Skeletal muscle cell (primary cell): ENCODE results near the gene HENMT1.
"Not testable (repeated sequence)": the region's sequence is repeated elsewhere in the genome, so short reads cannot be mapped to it uniquely, and the experiment has no call there.

Experiments
- DNase-seq: peaks from one replicate; pipeline ENCODE4 v3.0.0-alpha.2; 2010; ENCODE audit warnings: low read depth
- H3K4me3 ChIP-seq: 2 replicates; pipeline ENCODE4 v1.5.1; 2011; ENCODE audit warnings: low read depth, mild to moderate bottlenecking, control low read depth, low read length, moderate library complexity

Gene HENMT1

DNA sequence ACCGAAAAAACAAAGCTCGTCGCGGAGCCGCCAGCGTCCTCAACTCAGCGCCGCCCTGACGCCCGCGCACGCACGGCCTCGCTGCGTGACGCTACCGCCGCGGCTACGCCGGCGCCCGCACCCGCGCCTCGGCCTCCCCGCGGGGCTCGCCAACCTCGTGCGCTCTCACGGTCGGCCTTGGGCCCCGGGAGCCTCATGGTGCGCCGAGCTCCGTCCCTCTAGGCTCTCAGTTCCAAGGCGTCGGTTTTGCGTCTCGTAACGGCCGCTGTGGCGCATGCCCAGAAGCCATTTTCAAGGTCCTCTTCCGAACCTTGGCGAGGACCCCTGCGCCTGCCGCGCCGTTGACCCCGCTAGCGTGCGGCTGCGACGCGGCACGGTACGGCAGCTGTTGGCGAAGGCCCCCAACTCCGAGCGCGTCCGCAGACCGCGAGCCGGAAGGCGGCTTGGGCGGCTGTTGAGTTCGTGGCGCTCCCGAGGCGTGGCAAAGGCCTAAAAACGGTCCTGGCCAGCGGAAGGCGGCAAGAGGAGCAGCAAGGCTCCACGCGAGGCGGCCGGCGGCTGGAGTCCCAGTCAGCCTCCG is at the start of gene HENMT1:
Gene HENMT1, minus strand, starts transcription at position 64 of the 580 bp plus-strand sequence. CDS start 1,209 bp downstream, outside the sequence.
- H3K4me3 ChIP-seq, result peak within 1 kb of the TSS; percentile 53
- peak; percentile 21 for DNase-seq

DNA sequence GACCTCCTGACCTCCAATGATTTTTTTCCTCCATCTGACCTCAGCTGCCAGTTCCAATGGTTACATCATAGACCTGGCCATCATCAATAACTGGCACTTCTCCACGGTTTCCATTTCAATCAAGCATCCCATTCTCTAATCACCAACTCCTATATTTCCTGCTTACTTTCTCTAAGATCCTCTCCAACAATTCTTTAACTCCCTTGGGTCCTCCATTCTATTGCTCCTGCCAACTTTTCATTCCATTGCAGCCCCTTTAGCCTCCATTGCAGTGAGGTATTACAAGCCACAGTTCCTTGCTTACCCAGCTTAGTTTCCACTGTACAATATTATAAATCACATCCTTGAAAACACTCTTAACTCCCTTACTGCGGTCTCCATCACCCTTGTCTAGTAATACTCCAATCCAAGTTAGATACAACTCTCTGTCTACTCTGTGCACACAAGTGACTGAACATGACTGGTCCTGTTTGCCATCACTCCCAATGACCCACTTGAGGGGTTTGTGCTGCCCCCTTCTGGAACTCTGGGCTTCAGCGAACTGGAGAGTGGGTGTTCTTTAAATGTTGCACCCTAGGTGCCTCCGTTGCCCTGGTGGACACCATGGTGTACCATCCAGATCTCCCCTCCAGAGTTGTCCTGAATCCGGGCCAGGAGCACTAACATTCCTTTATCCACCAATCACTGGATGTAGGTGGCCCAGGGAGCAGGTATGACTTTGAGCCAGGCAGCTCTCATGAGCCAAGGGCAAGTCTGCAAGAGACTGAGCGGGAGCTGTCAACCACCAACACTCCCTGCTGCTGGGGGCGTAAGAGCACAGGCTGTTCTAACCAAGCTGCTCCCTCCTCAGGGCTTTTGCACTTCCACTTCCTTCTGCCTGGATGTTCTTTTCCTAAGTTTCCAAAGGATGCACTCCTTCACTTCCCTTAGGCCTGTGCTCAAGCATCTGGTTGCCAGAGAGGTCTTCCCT is 48.1 kb upstream of the HENMT1 start:
- peak; percentile 67 for DNase-seq
- H3K4me3 ChIP-seq, result no peak overlapping the region

DNA sequence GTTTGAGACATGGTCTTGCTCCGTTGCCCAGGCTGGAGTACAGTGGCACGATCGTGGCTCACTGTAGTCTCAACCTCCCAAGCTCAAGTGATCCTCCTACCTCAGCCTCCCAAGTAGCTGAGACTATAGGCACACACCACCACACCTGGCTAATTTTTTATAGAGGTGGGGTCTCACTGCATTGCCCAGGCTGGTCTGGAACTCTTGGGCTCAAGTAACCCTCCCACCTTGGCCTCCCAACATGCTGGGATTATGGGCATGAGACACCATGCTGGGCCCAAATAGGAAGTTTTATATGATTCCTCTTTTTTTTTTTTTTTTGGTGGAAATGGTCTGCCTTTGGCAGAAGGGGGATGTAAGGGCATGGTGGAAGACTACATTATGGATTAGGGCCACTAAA is 45.8 kb upstream of the HENMT1 start:
- DNase-seq, result no peak
- no peak overlapping the region for H3K4me3 ChIP-seq

DNA sequence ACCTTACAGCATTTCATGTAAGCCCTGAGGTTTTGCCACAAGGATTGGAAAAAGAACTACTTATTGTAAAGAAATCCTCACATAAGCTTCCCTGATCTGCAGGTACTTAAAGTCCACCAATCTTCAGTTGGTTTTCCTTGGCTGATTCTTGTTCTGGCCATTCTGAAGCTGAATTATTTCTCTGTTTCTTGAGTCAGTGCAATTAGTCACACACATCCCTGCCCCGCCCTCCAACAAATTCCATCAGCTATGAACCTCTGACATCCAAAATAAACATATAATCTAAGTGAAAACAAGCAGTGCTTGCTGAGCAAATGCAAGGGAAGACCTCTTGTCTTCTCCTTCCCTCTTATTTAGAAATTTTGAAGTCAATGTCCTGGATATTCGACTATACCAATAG is 43.6 kb upstream of the HENMT1 start:
- no peak overlapping the region for H3K4me3 ChIP-seq
- peak; percentile 63 for DNase-seq

DNA sequence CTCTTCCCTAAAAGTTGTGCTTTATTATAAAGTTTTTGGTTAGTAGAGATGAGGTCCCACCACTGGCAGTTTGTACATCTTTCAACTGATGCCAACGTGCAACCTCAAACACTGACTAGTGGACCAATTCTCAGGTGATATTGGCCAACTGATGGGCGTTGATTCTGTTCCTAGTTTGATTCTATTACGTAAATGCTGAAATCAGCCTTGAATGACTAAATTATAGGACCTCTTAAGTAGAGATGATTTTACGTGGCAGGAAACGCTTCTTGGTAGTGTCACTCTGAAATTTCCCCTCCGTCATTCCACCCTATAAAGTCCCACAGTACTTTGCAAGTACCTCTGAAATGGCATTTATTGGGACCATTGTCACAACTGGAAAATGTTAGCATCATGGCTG is 43.0 kb upstream of the HENMT1 start:
- no peak for DNase-seq
- H3K4me3 ChIP-seq, result no peak overlapping the region

DNA sequence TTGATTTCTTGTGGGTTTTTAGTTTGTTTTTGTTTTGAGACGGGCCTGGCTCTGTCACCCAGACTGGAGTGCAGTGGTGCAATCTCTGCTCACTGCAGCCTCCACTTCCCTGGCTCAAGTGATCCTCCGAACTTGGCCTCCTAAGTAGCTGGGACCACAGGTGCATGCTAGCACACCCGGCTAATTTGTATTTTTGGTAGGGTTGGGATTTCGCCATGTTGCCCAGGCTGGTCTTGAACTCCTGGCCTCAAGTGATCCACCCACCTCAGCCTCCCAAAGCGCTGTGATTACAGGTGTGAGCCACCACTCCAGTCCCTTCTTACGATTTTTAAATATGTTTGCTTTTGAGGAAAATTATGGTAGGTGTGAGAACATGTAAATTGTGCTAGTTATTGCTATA is 41.2 kb upstream of the HENMT1 start:
- H3K4me3 ChIP-seq, DNase-seq: not testable (repeated sequence)

DNA sequence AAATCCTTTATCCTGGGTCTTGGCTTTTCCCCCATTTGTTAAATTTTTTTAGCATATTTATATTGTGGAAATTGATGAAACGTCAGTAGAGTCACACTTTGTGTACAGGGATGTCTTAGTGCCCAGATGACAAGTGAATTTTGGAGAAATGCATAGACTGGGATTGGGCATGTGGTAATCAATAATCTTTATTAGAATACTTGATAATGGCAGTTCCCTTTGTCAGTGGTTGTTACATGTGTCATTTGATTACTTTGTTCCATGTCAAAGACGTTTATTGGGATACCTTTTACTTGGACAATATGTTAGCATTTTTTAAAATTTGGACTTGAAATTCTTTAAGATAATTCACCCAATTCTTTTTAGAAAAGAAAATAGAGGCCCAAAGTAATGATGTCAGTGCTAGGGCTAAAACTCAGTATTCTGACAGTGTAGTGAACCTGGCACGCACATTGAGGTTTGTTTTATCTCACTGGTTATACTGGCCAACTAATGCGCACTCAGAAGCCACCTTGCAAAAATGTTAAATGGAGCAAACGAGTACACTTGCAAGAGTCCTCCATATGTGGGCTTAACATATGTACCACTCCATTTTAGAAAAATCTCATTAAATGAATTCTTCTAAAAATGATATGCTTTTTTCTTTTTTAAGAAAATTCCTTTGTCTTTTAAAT is 40.4 kb upstream of the HENMT1 start:
- no peak for DNase-seq
- no peak overlapping the region for H3K4me3 ChIP-seq

DNA sequence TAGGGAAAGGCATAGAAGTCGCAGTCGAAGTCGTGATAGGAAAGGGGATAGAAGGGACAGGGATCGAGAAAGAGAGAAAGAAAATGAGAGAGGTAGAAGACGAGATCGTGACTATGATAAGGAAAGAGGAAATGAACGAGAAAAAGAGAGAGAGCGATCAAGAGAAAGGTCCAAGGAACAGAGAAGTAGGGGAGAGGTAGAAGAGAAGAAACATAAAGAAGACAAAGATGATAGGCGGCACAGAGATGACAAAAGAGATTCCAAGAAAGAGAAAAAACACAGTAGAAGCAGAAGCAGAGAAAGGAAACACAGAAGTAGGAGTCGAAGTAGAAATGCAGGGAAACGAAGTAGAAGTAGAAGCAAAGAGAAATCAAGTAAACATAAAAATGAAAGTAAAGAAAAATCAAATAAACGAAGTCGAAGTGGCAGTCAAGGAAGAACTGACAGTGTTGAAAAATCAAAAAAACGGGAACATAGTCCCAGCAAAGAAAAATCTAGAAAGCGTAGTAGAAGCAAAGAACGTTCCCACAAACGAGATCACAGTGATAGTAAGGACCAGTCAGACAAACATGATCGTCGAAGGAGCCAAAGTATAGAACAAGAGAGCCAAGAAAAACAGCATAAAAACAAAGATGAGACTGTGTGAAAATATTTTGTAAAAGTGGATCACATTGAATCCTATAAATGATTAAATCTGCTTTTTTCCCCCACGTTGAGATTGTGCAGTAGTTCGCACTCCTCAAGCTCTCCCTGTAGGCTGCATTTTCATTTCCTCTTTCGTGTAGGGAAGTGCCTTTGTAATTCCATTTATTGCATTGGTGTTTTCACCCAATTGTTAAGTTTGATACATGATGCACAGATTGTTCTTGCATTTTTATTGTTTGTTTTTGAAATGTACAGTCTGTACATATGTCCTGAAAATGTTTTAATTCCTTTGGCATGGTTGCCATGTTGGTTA is 38.8 kb upstream of the HENMT1 start:
- no peak for DNase-seq
- H3K4me3 ChIP-seq, result no peak overlapping the region

DNA sequence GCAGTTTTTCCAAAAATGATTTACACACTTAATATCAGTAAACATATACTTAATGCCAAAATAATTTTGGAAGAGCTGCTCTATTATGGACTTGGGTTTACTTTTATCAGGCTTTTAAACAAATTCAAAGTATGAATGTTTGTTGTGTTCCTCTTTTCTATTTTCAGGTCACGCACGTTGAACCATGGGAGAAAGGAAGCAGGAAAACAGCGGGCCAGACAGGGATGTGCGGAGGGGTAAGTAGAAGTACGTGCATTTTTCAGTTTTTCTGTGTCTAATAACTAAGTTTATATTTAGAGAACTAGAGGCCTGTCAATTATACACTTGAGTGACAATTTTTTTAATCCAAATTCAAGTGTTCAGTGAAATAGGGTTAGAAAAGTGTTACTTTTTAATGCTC is 34.6 kb upstream of the HENMT1 start:
- DNase-seq, result no peak
- H3K4me3 ChIP-seq, result no peak overlapping the region

DNA sequence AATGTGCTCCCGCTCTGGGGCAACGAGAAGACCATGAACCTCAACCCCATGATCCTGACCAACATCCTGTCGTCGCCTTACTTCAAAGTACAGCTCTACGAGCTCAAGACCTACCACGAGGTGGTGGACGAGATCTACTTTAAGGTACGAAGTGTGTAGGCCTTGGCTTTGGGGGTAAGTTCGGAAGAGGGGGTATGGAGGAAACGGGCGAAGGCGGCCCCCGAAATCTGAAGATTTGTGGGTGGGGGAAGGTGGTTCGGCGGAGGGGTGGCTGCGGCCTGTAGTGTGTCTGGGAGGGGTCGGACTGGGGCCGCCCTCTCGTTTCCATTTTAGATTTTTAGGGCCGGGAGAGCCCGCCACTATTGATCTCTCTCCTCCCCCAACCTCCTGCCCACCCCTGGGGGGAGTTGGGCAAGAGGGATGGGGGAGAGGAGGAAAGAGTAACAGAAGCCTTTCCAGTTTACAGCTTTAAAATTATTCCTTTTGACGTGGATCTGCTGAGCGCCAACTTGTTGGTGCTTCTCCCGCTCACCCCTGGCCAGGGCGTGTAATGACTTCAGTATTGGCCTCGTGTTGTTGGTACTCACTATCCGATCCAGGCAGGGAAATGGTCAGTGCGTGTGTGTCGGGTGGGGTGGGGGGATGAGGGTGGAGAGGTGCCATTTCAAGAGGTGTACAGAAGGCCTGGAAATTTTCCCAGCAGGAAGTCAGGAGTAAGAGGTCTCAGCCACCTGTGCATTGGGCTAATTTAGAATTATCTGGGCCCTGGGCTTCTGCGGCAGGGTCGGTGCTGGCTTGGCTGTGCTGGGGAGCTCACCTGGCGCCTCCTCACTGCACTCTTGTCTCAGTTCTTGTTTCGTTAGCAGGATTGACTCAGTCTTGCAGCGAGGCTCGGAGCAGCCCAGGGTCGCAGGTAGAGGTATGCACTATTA is 32.1 kb upstream of the HENMT1 start:
- H3K4me3 ChIP-seq, result peak overlapping the region; percentile 90
- DNase-seq, result peak; percentile 26

DNA sequence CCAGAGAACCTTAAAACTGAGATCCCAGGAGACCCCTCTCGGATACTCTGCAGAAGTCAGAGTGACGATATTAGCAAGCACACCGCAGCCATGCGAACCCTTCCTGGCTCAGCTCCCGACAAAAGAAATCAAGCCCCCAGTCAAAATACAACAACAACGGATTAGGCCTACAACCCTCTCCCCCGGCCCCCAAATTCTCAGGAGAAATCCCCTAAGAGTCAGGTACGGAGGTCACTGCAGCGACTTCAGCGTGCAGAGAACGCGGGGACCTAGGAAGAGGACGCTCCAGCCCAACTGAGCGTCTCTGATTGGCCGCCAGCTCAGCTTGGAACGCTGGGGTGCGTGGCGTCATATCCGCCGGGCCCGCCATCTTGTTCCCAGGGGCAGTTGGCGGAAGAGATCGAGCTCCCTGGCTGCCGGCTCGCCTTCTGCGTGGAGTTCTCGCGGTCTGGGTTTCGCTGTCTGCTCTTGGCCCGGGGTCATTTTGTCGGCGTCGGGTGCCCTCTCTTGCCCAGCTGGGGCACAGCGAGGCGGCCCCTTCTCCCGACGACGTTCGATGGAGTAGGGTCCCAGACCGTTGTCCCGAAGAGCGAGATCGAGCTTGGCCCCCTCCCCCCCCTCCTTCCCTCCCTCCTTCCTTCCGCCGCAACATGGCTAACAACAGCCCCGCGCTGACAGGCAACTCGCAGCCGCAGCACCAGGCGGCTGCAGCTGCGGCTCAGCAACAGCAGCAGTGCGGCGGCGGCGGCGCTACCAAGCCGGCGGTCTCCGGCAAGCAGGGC is 31.2 kb upstream of the HENMT1 start, which contains the start of gene PRPF38B:
Gene PRPF38B, plus strand, starts transcription at position 369 of the 782 bp plus-strand sequence. Its CDS starts 282 bp downstream, at position 651.
- peak; percentile 69 for DNase-seq
- H3K4me3 ChIP-seq, result peak within 1 kb of the TSS; percentile 90

DNA sequence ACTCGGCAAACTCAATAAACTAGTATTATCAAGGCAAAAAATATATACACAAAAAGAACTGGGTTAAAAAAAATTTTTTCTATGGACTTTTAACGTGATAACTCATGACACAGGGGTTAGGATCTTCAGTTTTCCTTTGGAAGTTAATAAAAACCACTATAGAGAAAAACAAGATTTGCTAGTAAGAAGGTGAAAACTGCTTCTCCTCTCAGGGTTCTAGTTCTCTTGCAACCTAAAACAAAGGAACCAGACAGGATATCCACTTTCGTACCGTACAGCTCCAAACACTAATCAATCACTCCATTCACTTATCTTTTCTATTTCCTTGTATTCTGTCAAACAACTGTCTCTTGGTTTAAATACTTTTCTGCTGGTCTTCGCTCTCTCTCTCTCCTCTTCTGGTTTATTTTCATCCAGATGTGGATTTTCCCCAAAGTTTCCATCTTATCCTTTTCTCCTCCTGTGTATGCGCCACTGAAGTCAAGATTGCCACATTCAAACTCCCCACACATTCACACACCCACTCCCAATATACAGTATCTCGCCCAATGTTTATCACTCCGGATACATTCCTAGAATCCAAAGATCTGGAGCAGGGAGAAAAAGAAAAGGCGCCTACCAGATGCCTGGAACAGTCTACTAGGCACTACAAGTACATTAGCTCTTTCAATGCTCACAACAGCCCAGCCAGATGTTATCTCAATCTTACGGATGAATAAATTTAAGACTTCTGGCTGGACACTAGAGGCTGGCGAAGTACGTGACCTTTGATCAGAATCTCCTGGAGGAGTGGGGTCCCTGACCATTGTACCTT is 30.4 kb upstream of the HENMT1 start:
- peak overlapping the region; percentile 90 for H3K4me3 ChIP-seq
- no peak for DNase-seq

DNA sequence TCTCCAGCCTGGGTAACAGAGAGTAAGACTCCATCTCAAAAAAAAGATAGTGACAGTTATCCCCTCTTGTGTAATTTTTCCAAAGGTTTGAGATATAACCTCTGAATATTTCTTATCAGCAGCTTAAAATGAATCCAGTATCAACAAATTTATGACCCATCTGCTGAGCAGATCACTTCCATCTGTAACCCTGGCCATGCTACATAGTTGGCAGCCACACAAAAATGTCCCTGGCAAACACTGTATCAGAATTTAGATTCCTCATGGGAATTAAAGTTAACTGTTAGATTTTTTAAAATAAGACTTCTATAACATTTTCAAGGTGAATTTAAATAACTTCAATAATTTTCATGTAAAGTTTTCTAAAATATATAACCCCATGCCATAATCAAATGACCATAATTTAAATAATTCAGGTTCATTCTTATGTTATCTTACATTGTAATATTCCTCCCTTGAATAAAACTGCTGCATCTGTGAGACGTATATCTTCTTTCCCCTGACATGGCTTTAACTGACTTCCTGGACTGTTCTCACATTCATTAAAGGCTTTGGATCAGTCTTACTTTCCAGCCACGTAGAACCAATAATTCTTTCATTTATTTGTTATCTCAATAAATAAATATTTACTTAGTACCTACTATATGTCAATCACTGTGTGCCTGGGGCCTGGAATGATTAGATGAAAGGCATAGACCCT is 25.9 kb upstream of the HENMT1 start:
- no peak overlapping the region for H3K4me3 ChIP-seq
- DNase-seq, result no peak

DNA sequence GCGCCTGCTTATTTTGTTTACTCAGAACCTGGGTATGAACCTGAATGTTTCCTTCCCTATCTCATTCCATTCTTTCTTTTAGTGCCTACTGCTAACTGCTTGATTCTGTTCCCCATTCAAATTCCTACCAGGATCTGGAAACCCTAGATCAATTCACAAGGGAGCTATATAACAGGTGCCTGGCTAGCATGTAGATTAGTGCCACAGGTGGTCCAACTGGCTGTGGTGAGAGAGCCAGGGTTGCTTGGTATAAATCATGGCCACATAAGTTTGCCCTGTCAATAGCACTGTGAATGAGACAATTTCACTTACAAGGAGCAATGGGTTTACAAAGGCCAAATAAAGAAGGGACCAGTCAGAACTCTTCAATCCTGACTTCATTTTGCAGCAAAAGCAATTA is 24.6 kb upstream of the HENMT1 start:
- no peak for DNase-seq
- no peak overlapping the region for H3K4me3 ChIP-seq

DNA sequence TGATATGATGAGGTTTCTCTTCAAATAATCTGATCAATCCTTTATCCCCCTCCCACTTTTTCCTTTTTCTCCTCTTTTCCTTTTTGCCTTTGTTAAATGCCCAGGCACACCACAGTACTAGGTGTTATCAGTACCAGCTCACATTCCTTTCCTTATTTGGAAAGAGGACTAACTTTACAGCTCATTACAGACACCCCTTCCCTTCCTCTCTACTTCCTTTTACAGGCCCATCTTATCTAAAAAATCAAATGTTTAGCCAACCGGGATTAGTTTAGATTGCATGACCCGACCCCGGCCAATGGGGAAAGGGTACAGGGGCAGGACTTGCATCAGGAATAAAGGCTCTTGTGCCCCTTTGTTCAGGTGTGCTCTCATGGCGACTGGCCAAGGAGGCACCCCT is 20.8 kb upstream of the HENMT1 start:
- DNase-seq, result not testable (repeated sequence)

More for the DNA sequence above, 20.8 kb upstream of the HENMT1 start:
- H3K4me3 ChIP-seq, result not testable (repeated sequence)
